IPS-20b (cell line): ENCODE results near the gene EHD4.

Experiments
- H3K27ac ChIP-seq: one replicate; pipeline ENCODE4 v1.5.1; 2013; ENCODE audit warnings: low read length
- H3K27me3 ChIP-seq: 2 replicates; pipeline ENCODE4 v1.6.1; 2013; ENCODE audit warnings: mild to moderate bottlenecking, low read length, inconsistent platforms; ENCODE audit not compliant: insufficient read depth
- H3K36me3 ChIP-seq: 2 replicates; pipeline ENCODE4 v1.6.1; 2013; ENCODE audit warnings: low read depth, mild to moderate bottlenecking, inconsistent platforms, low read length, moderate library complexity; ENCODE audit not compliant: insufficient read depth
- H3K4me1 ChIP-seq: 2 replicates; pipeline ENCODE4 v1.6.1; 2013; ENCODE audit warnings: mild to moderate bottlenecking, control low read depth, inconsistent platforms, low read length, moderate library complexity; ENCODE audit not compliant: insufficient read depth
- H3K4me3 ChIP-seq: 2 replicates; pipeline ENCODE4 v1.5.1; 2013; ENCODE audit warnings: mild to moderate bottlenecking, low read length, inconsistent platforms
- H3K9ac ChIP-seq: 2 replicates; pipeline ENCODE4 v1.6.1; 2013; ENCODE audit warnings: low read depth, mild to moderate bottlenecking, inconsistent platforms, low read length, moderate library complexity
- H3K9me3 ChIP-seq: 2 replicates; pipeline ENCODE4 v1.6.1; 2013; ENCODE audit warnings: mild to moderate bottlenecking, low read depth, low read length, inconsistent platforms; ENCODE audit not compliant: insufficient read depth

EHD4 gene

GRCh38 chr15:41876689-41877088 is 95.7 kb downstream of the EHD4 start:
- H3K9me3 ChIP-seq: no peaks in the 10 kb centered on the region
- no peaks in the 10 kb centered on the region for H3K4me1 ChIP-seq
- H3K27ac ChIP-seq: no peak overlapping the region
- no peak overlapping the region for H3K4me3 ChIP-seq
- H3K36me3 ChIP-seq: no peaks in the 10 kb centered on the region
- peaks cover 24% of the 10 kb centered on the region for H3K27me3 ChIP-seq
- H3K9ac ChIP-seq: no peak overlapping the region

GRCh38 chr15:41876007-41876406 is 96.3 kb downstream of the EHD4 start:
- Histone ChIP-seq H3K27me3 (peaks cover 17% of the 10 kb centered on the region), H3K36me3 (no peaks in the 10 kb centered on the region), H3K27ac (no peak overlapping the region), H3K9ac (no peak overlapping the region), H3K4me1 (no peaks in the 10 kb centered on the region), H3K9me3 (no peaks in the 10 kb centered on the region), H3K4me3 (no peak overlapping the region)

- Histone ChIP-seq H3K27ac (no peak overlapping the region), H3K36me3 (no peaks in the 10 kb centered on the region), H3K4me1 (no peaks in the 10 kb centered on the region), H3K9me3 (no peaks in the 10 kb centered on the region), H3K4me3 (no peak overlapping the region), H3K27me3 (0 out of 2 replicates have a peak, but pooled peaks cover 4% of the 10 kb centered on the region), H3K9ac (no peak overlapping the region)
These were observed 97.6 kb downstream of the EHD4 start for GRCh38 chr15:41874736-41875135.

GRCh38 chr15:41873711-41874110 is 98.6 kb downstream of the EHD4 start:
- H3K9me3 ChIP-seq: no peaks in the 10 kb centered on the region
- no peaks in the 10 kb centered on the region for H3K36me3 ChIP-seq

DNA sequence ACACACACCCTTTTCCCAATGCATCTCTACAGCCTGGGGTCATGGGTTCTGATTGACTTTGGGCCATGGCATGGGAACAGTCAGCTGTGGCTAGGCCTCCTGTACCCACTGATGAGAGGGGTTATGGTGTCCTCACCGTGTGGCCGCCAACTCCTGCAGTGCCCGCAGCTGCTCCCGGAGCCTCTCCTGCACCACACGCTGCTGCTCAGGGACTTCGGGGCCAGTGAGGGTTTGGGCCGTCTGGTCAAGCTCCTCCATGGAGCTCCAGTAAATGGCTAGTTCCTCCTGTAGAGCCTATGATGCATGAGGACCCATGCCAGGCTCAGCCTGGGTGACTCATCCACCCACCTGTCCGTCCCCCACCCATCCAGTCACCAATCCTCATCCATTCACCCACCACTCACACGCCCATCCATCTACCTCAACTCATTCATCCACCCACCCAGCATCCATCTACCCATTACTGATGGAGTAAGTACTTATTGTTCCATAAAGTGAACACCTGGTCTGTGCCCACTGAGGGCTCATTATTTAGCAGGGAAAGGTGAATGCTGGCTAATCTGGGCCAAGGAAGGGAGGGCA is 100.1 kb downstream of the EHD4 start:
- Histone ChIP-seq H3K9me3 (no peaks in the 10 kb centered on the region), H3K9ac (no peak overlapping the region), H3K27me3 (no peaks in the 10 kb centered on the region), H3K27ac (no peak overlapping the region), H3K4me1 (no peaks in the 10 kb centered on the region), H3K36me3 (no peaks in the 10 kb centered on the region), H3K4me3 (no peak overlapping the region)

More at GRCh38 chr15:41873711-41874110, 98.6 kb downstream of the EHD4 start:
- H3K4me1 ChIP-seq: no peaks in the 10 kb centered on the region
- no peaks in the 10 kb centered on the region for H3K27me3 ChIP-seq
- H3K4me3 ChIP-seq: no peak overlapping the region
- H3K27ac ChIP-seq: no peak overlapping the region
- no peak overlapping the region for H3K9ac ChIP-seq

DNA sequence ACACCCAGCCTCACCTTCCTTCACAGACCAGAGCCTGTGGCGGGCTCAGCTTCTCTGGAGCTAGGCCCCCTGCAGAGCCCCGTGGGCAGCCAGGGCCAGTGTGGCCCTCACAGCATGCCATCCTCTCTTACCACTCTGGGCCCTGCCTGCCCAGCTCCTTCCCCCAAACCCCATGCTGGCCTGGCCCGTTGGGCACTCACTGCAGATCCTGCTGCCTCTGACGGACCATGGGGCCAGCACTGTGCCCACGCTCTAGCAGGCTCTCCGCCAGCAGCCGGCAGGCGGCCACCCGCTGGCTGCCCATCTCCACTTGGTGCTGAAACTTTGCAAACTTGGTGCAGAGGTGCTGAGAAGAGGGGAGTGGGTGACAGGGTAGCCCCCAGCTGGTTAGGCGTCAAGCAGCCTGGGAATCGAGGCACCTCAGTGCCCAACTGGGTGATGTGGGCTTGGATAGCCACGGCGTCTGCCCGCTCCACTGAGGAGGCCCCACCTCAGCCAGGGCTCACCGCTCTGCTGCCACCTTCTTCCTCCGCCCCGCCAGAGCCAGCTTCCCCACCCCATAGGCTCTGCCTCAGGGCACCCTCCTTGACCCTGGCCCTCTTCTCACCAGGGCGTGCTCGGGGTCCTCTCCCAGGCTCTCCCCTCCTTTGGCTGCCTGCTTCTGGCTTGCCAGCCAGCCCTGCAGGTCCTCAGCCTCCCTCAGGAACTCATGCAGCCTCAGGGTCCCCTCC is 101.0 kb downstream of the EHD4 start:
- H3K9ac ChIP-seq: no peak overlapping the region
- no peaks in the 10 kb centered on the region for H3K4me1 ChIP-seq
- H3K27ac ChIP-seq: no peak overlapping the region
- no peaks in the 10 kb centered on the region for H3K36me3 ChIP-seq
- no peak overlapping the region for H3K4me3 ChIP-seq
- no peaks in the 10 kb centered on the region for H3K27me3 ChIP-seq
- H3K9me3 ChIP-seq: no peaks in the 10 kb centered on the region

GRCh38 chr15:41870689-41871081 is 101.7 kb downstream of the EHD4 start:
- Histone ChIP-seq H3K27ac (no peak overlapping the region), H3K4me3 (no peak overlapping the region), H3K9me3 (no peaks in the 10 kb centered on the region), H3K9ac (no peak overlapping the region), H3K27me3 (no peaks in the 10 kb centered on the region), H3K36me3 (no peaks in the 10 kb centered on the region), H3K4me1 (no peaks in the 10 kb centered on the region)

DNA sequence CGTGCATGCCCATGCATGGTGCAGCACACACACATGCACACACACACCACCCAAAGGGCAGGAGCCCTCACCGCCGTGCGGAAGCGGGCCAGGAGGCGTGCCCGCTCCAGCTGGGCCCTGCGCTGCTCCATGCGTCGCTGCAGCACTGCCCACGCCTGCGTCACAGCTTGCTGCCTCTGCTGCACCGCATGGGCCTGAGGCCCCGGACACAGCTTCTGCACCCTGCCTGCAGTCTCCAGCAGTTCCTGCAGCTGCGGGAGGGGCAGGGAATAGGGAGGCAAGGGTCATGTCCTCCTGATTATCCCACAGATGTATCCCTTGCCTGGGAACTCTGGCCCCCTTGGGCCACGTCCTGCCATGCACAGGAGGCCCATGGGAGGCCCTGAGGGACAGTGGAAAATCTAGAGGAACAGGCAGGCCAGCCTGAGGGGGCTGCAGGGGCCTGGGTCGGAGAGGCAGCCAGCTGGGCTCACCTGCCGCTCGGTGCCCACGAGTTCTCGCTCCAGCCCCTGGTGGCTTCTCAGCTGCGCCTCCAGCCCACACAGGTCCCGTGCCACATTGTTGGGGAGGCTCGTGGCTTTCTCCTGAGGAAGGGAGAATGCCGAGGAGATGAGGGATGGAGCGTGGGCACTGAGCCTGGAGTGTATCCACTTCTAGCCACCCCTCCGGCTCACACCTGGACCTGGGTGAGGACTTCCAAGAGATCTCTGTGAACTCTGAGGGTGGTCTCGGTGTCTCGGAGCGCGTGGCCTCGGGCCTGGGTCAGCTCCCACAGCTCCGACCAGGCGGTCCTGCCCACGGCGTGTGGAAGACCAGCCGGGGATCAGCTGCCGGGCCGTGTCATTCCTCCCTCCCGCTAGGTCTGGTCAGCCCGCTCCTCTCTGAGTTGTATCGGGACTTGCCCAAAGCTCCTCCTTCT is 102.3 kb downstream of the EHD4 start:
- H3K36me3 ChIP-seq: no peaks in the 10 kb centered on the region
- no peak overlapping the region for H3K27ac ChIP-seq
- no peaks in the 10 kb centered on the region for H3K27me3 ChIP-seq
- no peak overlapping the region for H3K4me3 ChIP-seq
- no peak overlapping the region for H3K9ac ChIP-seq
- H3K9me3 ChIP-seq: no peaks in the 10 kb centered on the region
- H3K4me1 ChIP-seq: no peaks in the 10 kb centered on the region

- Histone ChIP-seq H3K27ac (no peak overlapping the region), H3K27me3 (no peaks in the 10 kb centered on the region), H3K4me1 (no peaks in the 10 kb centered on the region), H3K36me3 (no peaks in the 10 kb centered on the region), H3K9ac (no peak overlapping the region), H3K4me3 (no peak overlapping the region), H3K9me3 (no peaks in the 10 kb centered on the region)
These were observed 104.0 kb downstream of the EHD4 start for GRCh38 chr15:41868321-41868720.

DNA sequence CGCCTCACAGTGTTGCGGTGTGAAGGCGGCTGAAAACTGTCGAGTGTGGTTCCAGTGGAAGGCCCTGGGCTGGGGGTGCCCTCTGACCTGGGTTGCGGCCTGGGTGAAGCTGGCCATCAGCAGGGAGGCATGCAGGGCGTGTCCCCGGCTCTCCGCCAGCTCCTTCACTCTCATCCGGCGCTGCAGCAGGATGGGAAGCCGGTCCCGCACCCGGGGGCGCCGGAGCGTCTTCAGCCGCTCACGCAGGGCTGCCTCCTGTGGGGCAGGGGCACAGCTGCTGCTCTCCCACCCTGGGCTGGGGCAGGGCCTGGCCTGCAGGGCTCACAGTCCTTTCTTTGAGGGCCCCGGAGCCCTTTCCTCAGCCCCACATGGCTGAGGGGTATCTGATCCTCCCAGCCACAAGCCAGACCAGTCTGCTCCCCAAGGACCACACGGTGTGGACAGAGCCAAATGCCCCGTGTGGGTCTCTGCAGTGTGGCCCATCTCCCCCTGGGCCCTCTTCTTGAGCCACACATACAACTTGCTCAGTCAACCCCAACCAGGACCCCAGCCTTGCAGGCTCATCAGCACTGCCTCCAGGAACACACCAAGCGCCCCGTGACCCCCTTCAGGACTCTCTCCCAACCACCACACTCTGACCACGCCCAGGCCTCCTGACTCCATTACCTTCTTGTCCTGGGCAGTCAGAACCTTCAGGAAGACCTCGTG is 105.3 kb downstream of the EHD4 start:
- Histone ChIP-seq H3K27me3 (no peaks in the 10 kb centered on the region), H3K27ac (no peak overlapping the region)

DNA sequence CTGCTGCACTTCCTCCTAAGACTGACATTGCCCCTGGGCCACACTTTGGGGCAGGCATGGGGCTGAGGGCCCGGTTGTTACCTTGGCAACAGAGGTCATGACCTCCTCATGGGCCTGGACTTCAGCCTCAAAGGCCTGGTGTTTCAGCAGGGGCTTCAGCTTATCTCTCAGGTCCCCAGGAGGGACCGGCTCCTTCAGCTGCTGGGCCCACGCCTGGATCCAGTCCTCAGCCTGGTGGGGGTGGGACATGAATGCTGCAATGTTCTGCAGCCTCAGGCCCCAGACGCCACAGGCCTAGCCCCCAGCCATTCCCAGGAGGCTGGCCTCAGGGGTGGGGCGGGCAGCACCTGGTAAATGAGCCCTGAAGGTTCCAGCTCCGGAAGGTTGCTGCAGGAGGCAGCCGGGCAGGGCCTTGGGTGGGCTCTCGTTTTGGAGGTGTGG is 106.1 kb downstream of the EHD4 start:
- no peaks in the 10 kb centered on the region for H3K27me3 ChIP-seq
- H3K27ac ChIP-seq: no peak overlapping the region
- H3K36me3 ChIP-seq: no peaks in the 10 kb centered on the region
- no peak overlapping the region for H3K4me3 ChIP-seq
- H3K4me1 ChIP-seq: no peaks in the 10 kb centered on the region
- no peak overlapping the region for H3K9ac ChIP-seq
- H3K9me3 ChIP-seq: no peaks in the 10 kb centered on the region

More for the DNA sequence above, 105.3 kb downstream of the EHD4 start:
- no peak overlapping the region for H3K4me3 ChIP-seq
- no peaks in the 10 kb centered on the region for H3K4me1 ChIP-seq
- H3K9me3 ChIP-seq: no peaks in the 10 kb centered on the region
- no peak overlapping the region for H3K9ac ChIP-seq
- no peaks in the 10 kb centered on the region for H3K36me3 ChIP-seq
